ENCODE measurements around the gene RPN2.

GRCh38 chr20:37155987-37156386, 23.1 kb upstream of the RPN2 start:
- TF ChIP-seq POLR2AphosphoS5 (IDR thresholded peaks at IDR 0.05; ENCODE audit: low read depth, low read length) (no peak), CTCF (IDR thresholded peaks at IDR 0.05) (no peak), TAF1 (IDR thresholded peaks at IDR 0.05; ENCODE audit: borderline replicate concordance, low read depth, low read length) (no peak), FOXM1 (IDR thresholded peaks at IDR 0.05; ENCODE audit: low read depth) (no peak)
